Mesothelial cell of epicardium (in vitro differentiated cells): ENCODE measurements around the gene ANK2. TPM values are rescaled to one million over a fixed set of nuclear protein-coding genes. Genes with fewer than 3 reads are reported as not detected.

Experiments used
- DNase-seq, 2 experiments: peaks; one replicate each; pipeline ENCODE4 v3.0.0; 2021; ENCODE audit warnings: low spot score in 2 of 2; ENCODE audit not compliant: unreplicated experiment in 2 of 2
- H3K27ac Mint-ChIP-seq: 2 replicates; pipeline ENCODE4 v1.8.0; 2021; ENCODE audit warnings: mixed read lengths
- H3K27me3 Mint-ChIP-seq: 2 replicates; pipeline ENCODE4 v1.8.0; 2021; ENCODE audit warnings: low read depth, mixed read lengths
- H3K36me3 Mint-ChIP-seq: 2 replicates; pipeline ENCODE4 v1.8.0; 2021; ENCODE audit warnings: mixed read lengths
- H3K4me1 Mint-ChIP-seq: 2 replicates; pipeline ENCODE4 v1.8.0; 2021; ENCODE audit warnings: mixed read lengths
- H3K4me3 Mint-ChIP-seq: 2 replicates; pipeline ENCODE4 v1.8.0; 2021; ENCODE audit warnings: mild to moderate bottlenecking, moderate library complexity, mixed read lengths
- H3K9me3 Mint-ChIP-seq: 2 replicates; pipeline ENCODE4 v1.8.0; 2021; ENCODE audit warnings: mixed read lengths
- total RNA-seq: library from RNA; stranded (reverse); gene quantifications from 3 replicates; pipeline ENCODE4 v1.2.1, GENCODE V29; 2021
- TF ChIP-seq, protein P1 (sequence below): fragments of 200-600 bp; sonication (generic); IDR thresholded peaks from one replicate; pipeline ENCODE4 v1.5.0; 2021; ENCODE audit warnings: antibody characterized with exemption; ENCODE audit not compliant: unreplicated experiment

The ANK2 gene
- total RNA-seq, 1 donor from 2014 or later = 9.2 TPM

DNA sequence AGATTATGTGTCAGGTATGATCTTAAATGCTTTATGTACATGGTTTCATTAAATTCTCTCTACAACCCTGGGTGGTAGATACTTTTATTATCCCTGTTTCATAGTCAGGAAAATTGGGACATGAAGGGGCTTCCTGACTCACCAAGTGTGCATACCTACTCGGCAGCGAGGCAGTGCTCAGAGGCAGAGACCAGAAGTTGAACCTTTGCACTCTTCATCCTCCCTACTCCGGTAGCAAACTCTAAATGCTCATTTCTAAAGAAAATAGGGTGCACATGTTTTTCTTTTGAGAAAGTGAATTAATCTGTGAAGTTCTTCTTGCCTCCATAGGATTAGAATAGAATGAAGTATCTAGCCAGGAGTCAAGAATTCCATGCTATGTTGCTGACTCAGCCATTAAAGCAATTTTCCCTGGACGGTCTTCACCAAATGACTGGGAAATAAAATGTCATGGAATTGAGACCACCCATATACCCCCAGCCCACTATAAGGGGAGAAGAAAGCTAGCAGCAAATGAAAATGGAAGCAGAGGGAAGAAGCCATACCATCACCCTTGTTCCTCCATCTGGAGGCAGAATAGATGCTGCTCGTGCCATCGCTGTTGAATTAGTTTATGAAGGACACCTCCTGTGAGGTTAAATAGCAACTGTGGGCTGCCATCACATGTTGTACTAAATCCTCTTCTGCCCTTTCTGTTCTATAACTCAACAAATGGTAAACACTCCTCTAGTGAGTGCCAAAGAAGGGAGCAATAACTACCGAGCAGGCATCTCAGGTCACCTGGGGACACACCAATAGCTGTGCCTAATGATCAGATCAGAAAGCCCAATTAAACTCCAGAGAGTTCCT, 356.6 kb downstream of the ANK2 start:
- Mint-ChIP-seq H3K9me3 (peaks cover 7% of the 10 kb centered on the region), H3K27me3 (no peaks in the 10 kb centered on the region), H3K4me3 (no peak overlapping the region), H3K4me1 (no peaks in the 10 kb centered on the region), H3K27ac (no peak overlapping the region), H3K36me3 (no peaks in the 10 kb centered on the region)
- TF ChIP-seq, protein P1, sequence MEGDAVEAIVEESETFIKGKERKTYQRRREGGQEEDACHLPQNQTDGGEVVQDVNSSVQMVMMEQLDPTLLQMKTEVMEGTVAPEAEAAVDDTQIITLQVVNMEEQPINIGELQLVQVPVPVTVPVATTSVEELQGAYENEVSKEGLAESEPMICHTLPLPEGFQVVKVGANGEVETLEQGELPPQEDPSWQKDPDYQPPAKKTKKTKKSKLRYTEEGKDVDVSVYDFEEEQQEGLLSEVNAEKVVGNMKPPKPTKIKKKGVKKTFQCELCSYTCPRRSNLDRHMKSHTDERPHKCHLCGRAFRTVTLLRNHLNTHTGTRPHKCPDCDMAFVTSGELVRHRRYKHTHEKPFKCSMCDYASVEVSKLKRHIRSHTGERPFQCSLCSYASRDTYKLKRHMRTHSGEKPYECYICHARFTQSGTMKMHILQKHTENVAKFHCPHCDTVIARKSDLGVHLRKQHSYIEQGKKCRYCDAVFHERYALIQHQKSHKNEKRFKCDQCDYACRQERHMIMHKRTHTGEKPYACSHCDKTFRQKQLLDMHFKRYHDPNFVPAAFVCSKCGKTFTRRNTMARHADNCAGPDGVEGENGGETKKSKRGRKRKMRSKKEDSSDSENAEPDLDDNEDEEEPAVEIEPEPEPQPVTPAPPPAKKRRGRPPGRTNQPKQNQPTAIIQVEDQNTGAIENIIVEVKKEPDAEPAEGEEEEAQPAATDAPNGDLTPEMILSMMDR = no peak
- no peak for DNase-seq

DNA sequence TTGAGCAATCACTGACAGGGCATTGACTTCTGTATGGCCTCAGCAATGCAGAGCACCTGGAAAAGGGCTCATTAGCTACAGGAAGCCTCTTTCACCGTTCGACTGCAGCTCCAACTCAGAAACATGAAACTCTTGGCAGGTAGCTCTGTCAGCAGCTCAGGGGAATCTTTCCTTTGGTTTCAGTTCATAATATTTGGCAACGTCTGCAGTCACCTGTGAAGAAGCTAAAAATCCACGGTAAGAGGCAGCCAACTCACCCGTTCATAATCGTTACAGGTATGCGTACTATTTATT, 357.2 kb downstream of the ANK2 start:
- no peak overlapping the region for H3K27ac Mint-ChIP-seq
- no peak overlapping the region for H3K4me3 Mint-ChIP-seq
- DNase-seq = no peak
- TF ChIP-seq, protein P1 = no peak
- no peaks in the 10 kb centered on the region for H3K4me1 Mint-ChIP-seq
- H3K36me3 Mint-ChIP-seq = no peaks in the 10 kb centered on the region
- peaks cover 2% of the 10 kb centered on the region for H3K9me3 Mint-ChIP-seq
- no peaks in the 10 kb centered on the region for H3K27me3 Mint-ChIP-seq

DNA sequence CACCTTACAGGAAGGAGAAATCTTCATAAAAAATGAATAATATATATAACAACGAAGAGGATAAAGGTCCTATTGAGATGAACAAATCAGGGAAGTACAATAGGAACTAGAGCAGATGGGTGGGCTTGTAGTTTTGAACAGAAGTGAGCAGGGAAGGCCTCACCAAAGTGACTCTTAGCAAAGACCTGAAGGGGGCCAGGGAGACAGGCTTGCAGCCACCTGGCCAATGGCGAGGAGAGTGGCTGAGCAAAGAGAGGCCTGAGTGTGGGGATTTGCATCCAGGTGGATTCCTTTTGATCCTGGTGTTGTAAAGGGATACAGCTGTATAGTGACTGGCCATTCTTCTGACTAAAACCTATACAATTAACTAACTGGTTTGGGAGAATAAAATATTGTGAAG, 358.0 kb downstream of the ANK2 start:
- H3K9me3 Mint-ChIP-seq = no peaks in the 10 kb centered on the region
- no peak overlapping the region for H3K4me3 Mint-ChIP-seq
- no peaks in the 10 kb centered on the region for H3K4me1 Mint-ChIP-seq
- TF ChIP-seq, protein P1 = no peak
- H3K36me3 Mint-ChIP-seq = no peaks in the 10 kb centered on the region
- no peak for DNase-seq
- no peak overlapping the region for H3K27ac Mint-ChIP-seq
- no peaks in the 10 kb centered on the region for H3K27me3 Mint-ChIP-seq

DNA sequence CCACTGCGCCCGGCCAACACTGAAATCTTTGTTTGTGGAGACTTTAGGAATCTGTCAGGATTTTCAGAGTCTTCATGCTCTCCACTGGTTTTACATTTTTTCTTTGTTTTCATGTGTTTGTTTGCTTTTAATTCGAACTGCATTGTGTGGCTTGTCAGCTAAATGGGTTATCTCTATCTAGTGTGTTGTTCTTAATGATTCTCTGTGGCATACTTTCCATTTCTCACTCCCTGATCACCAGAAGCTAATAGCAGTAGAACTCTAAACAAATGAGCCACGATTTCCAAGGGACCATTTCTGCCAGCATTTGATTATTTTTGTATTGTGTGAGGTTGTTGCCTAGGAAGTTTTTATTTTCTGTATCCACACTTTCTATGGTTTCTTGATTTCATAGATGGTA, 359.7 kb downstream of the ANK2 start:
- Mint-ChIP-seq H3K27me3 (no peaks in the 10 kb centered on the region), H3K4me3 (no peak overlapping the region), H3K27ac (no peak overlapping the region), H3K9me3 (no peaks in the 10 kb centered on the region), H3K36me3 (no peaks in the 10 kb centered on the region), H3K4me1 (no peaks in the 10 kb centered on the region)
- TF ChIP-seq, protein P1 = no peak
- DNase-seq = no peak

DNA sequence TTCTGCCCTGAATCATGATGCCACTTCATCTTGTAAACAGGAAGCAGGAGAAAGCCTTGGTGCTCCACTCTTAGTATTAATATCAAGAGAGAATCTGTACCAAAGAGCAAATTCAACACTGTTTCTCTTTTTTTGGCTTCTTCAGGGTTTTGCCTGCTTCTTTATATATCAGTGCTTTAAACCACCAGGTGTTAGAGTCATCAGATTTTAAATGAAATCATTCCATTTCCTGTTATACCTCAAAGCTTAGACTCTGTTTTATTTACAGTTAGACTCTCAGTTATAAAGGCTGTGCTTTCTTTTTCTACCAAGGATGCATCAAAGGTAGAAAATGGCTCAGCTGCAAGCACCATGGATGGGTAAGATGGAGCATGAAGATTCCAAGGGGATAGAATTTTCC, 361.2 kb downstream of the ANK2 start:
- H3K36me3 Mint-ChIP-seq = no peaks in the 10 kb centered on the region
- no peaks in the 10 kb centered on the region for H3K27me3 Mint-ChIP-seq
- H3K9me3 Mint-ChIP-seq = peaks cover 7% of the 10 kb centered on the region
- no peak overlapping the region for H3K27ac Mint-ChIP-seq
- no peak for DNase-seq
- TF ChIP-seq, protein P1 = no peak
- no peak overlapping the region for H3K4me3 Mint-ChIP-seq
- H3K4me1 Mint-ChIP-seq = no peaks in the 10 kb centered on the region
